Mononuclear cell (primary cell): ENCODE measurements around the gene RPE. TPM values are rescaled to one million over a fixed set of nuclear protein-coding genes. Genes with fewer than 3 reads are reported as not detected.

Experiments
- H3K27me3 ChIP-seq: 2 replicates; pipeline ENCODE4 v1.6.0; 2011; ENCODE audit warnings: low read length, control low read depth; ENCODE audit not compliant: insufficient read depth
- H3K4me1 ChIP-seq: 2 replicates; pipeline ENCODE4 v1.5.1; 2011; ENCODE audit warnings: mild to moderate bottlenecking, low read length, control low read depth; ENCODE audit not compliant: insufficient read depth
- H3K4me3 ChIP-seq: 2 replicates; pipeline ENCODE4 v1.5.1; 2011; ENCODE audit warnings: mild to moderate bottlenecking, low read length, moderate library complexity
- H3K9me3 ChIP-seq: 2 replicates; pipeline ENCODE4 v1.5.1; 2011; ENCODE audit warnings: low read depth, mild to moderate bottlenecking, control low read depth, low read length
- total RNA-seq: library from RNA; depleted of rRNA; stranded (reverse); fragments of >200 nt; gene quantifications from one replicate; pipeline ENCODE4 v1.2.3, GENCODE V29; 2012

The RPE gene
- total RNA-seq, 1 donor, result 17.9 TPM

GRCh38 chr2:210034087-210034683, 31.7 kb downstream of the RPE start:
- no peak overlapping the region for H3K4me3 ChIP-seq
- H3K4me1 ChIP-seq, result no peaks in the 10 kb centered on the region
- no peaks in the 10 kb centered on the region for H3K9me3 ChIP-seq

GRCh38 chr2:210035679-210036078, 33.2 kb downstream of the RPE start:
- Histone ChIP-seq H3K4me1 (no peaks in the 10 kb centered on the region), H3K4me3 (no peak overlapping the region), H3K9me3 (no peaks in the 10 kb centered on the region), H3K27me3 (no peaks in the 10 kb centered on the region)

More at GRCh38 chr2:210034087-210034683, 31.7 kb downstream of the RPE start:
- no peaks in the 10 kb centered on the region for H3K27me3 ChIP-seq

GRCh38 chr2:210038078-210038477, 35.6 kb downstream of the RPE start:
- no peaks in the 10 kb centered on the region for H3K9me3 ChIP-seq
- H3K4me3 ChIP-seq, result no peak overlapping the region
- H3K27me3 ChIP-seq, result no peaks in the 10 kb centered on the region
- H3K4me1 ChIP-seq, result no peaks in the 10 kb centered on the region

GRCh38 chr2:210046851-210047500, 44.5 kb downstream of the RPE start:
- Histone ChIP-seq H3K4me1 (no peaks in the 10 kb centered on the region), H3K4me3 (no peak overlapping the region), H3K9me3 (no peaks in the 10 kb centered on the region), H3K27me3 (no peaks in the 10 kb centered on the region)

- H3K27me3 ChIP-seq, result no peaks in the 10 kb centered on the region
- peaks cover 3% of the 10 kb centered on the region for H3K9me3 ChIP-seq
- no peaks in the 10 kb centered on the region for H3K4me1 ChIP-seq
- H3K4me3 ChIP-seq, result no peak overlapping the region
Measured at GRCh38 chr2:210049831-210050230, 47.4 kb downstream of the RPE start.

- Histone ChIP-seq H3K4me3 (no peak overlapping the region), H3K4me1 (no peaks in the 10 kb centered on the region), H3K9me3 (peaks cover 10% of the 10 kb centered on the region), H3K27me3 (no peaks in the 10 kb centered on the region)
Measured at GRCh38 chr2:210050885-210051284, 48.4 kb downstream of the RPE start.

GRCh38 chr2:210054696-210055095, 52.3 kb downstream of the RPE start:
- no peaks in the 10 kb centered on the region for H3K4me1 ChIP-seq
- H3K4me3 ChIP-seq, result no peak overlapping the region
- peaks cover 10% of the 10 kb centered on the region for H3K9me3 ChIP-seq
- H3K27me3 ChIP-seq, result no peaks in the 10 kb centered on the region

GRCh38 chr2:210055825-210056224, 53.4 kb downstream of the RPE start:
- peaks cover 10% of the 10 kb centered on the region for H3K9me3 ChIP-seq
- no peaks in the 10 kb centered on the region for H3K27me3 ChIP-seq
- H3K4me1 ChIP-seq, result no peaks in the 10 kb centered on the region
- H3K4me3 ChIP-seq, result no peak overlapping the region

GRCh38 chr2:210063306-210063705, 60.9 kb downstream of the RPE start:
- H3K27me3 ChIP-seq, result no peaks in the 10 kb centered on the region
- no peaks in the 10 kb centered on the region for H3K4me1 ChIP-seq
- H3K9me3 ChIP-seq, result no peaks in the 10 kb centered on the region
- H3K4me3 ChIP-seq, result no peak overlapping the region

Other genes with a start within 250 kb of the RPE start
- not detected for gene UNC80, start 230.8 kb upstream of the RPE start, total RNA-seq
- 15.4 TPM for gene KANSL1L, start 168.8 kb downstream of the RPE start, total RNA-seq
- not detected for gene ACADL, start 222.8 kb downstream of the RPE start, total RNA-seq